Aortic smooth muscle cell (primary cell): Measurements from ENCODE around the gene CCDC74A. TPM values are rescaled to one million over a fixed set of nuclear protein-coding genes. Genes with fewer than 3 reads are reported as not detected.

Experiments used
- total RNA-seq: library from RNA; depleted of rRNA; stranded (reverse); fragments of >200 nt; gene quantifications from 2 replicates; pipeline ENCODE4 v1.2.3, GENCODE V29; 2014

The CCDC74A gene
- total RNA-seq = 7.3 and 8.7 TPM in 2 replicates

GRCh38 chr2:131527131-131528001, at the start of gene CCDC74A:
Gene CCDC74A, plus strand, starts transcription at chr2:131527888. Its CDS starts 83 bp downstream, at chr2:131527971.

DNA sequence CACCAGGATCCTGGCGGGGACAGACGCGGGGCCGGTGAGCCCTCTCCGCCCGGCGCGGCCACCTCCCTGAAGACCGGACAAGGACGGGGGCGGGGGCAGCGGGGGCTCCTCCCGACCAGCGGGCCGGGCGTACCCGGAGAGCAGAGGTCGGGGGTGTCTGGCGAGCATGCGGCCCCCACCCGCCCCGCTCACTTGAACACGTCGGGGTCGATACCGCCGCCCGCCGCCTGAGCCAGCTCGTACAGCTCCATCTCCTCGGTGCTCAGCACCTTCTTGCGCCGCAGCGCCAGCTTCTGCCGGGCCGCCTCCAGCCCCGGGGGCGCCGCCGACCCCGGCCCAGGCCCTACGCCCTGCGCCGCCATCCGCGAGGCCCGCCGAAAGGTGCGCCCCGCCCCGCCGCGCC, 35.7 kb upstream of the CCDC74A start, which contains the start of gene MZT2A:
MZT2A (minus strand) TSS at position 383 of the 403 bp plus-strand sequence; CDS start at position 362, 21 bp downstream.

Other genes starting within 250 kb of the CCDC74A start
- gene RAB6D, start 163.7 kb upstream of the CCDC74A start, total RNA-seq = not detected in 2 replicates
- gene TUBA3D, start 51.8 kb upstream of the CCDC74A start, total RNA-seq = not detected in 2 replicates
- gene MZT2A, start 35.5 kb upstream of the CCDC74A start, total RNA-seq = 56.5 and 65.2 TPM in 2 replicates